H1 (cell line): ENCODE results near the gene OR1E1. TPM values are rescaled to one million over a fixed set of nuclear protein-coding genes. Genes with fewer than 3 reads are reported as not detected.

Experiments
- CTCF ChIA-PET: fragments of 300-600 bp; sonication (Branson Sonifier 250); formaldehyde crosslinking; loops from one replicate; lab custom pipeline; 2021; ENCODE audit not compliant: partially characterized antibody; lab: Charles Lee
- POLR2A ChIA-PET: fragments of 300-600 bp; sonication (Branson Sonifier 250); formaldehyde crosslinking; loops from one replicate; lab custom pipeline; 2021; ENCODE audit warnings: inconsistent platforms; ENCODE audit not compliant: partially characterized antibody; lab: Charles Lee
- DNase-seq, 2 experiments: peaks; one replicate each; pipeline versions ENCODE4 v3.0.0 to v3.0.0-alpha.2; 2010 to 2022; ENCODE audit warnings: low spot score in 2 of 2, low read depth in 1 of 2, mixed read lengths in 1 of 2
- FAIRE-seq: peaks from 2 replicates; lab custom pipeline; 2011; peaks lifted over from hg19 to GRCh38; lab: Jason Lieb, UNC
- H2AFZ ChIP-seq: 2 replicates; pipeline ENCODE4 v1.8.1; 2012; ENCODE audit warnings: low read length, inconsistent platforms
- H2AK5ac ChIP-seq: 2 replicates; pipeline ENCODE4 v1.6.1; 2013; ENCODE audit warnings: low read depth, low read length
- H2BK120ac ChIP-seq: replicated peaks from 2 replicates; pipeline ENCODE3; 2013; ENCODE audit warnings: low read depth, low read length, inconsistent platforms
- H2BK12ac ChIP-seq: 2 replicates; pipeline ENCODE4 v1.6.1; 2013; ENCODE audit warnings: low read depth, low read length
- H2BK15ac ChIP-seq: 2 replicates; pipeline ENCODE4 v1.6.1; 2013; ENCODE audit warnings: low read length
- H2BK20ac ChIP-seq: 2 replicates; pipeline ENCODE4 v1.6.1; 2013; ENCODE audit warnings: low read length
- H2BK5ac ChIP-seq: 2 replicates; pipeline ENCODE4 v1.6.1; 2013; ENCODE audit warnings: low read depth, low read length
- H3K14ac ChIP-seq: 2 replicates; pipeline ENCODE4 v1.6.1; 2013; ENCODE audit warnings: inconsistent platforms; ENCODE audit not compliant: insufficient read length
- H3K18ac ChIP-seq: 2 replicates; pipeline ENCODE4 v1.6.1; 2013; ENCODE audit warnings: low read length; ENCODE audit errors: extremely low read depth
- H3K23ac ChIP-seq: 2 replicates; pipeline ENCODE4 v1.6.1; 2013; ENCODE audit warnings: inconsistent platforms; ENCODE audit not compliant: insufficient read length
- H3K23me2 ChIP-seq: 2 replicates; pipeline ENCODE4 v1.6.1; 2013; ENCODE audit warnings: low read depth, low read length
- H3K27ac ChIP-seq: 2 replicates; pipeline ENCODE4 v1.6.1; 2011; ENCODE audit warnings: low read depth, low read length, inconsistent platforms
- H3K27me3 ChIP-seq, 4 experiments: replicated peaks in 1 of 4; 1 replicate in 1 of 4; 2 replicates in 3 of 4; pipeline versions ENCODE4 v1.6.1 to v1.8.1; 2011 to 2013; ENCODE audit warnings: low read length in 3 of 4, mild to moderate bottlenecking in 3 of 4, inconsistent platforms in 2 of 4, mixed read lengths in 2 of 4, moderate library complexity in 1 of 4; ENCODE audit not compliant: control insufficient read depth in 3 of 4, insufficient read depth in 3 of 4; ENCODE audit errors: extremely low read depth in 1 of 4
- H3K36me3 ChIP-seq, 4 experiments: 2 replicates each; pipeline versions ENCODE4 v1.6.1 to v1.8.1; 2011 to 2013; ENCODE audit warnings: mild to moderate bottlenecking in 4 of 4, low read length in 3 of 4, moderate library complexity in 2 of 4, control low read depth in 1 of 4, inconsistent platforms in 1 of 4; ENCODE audit not compliant: insufficient read depth in 4 of 4, control insufficient read depth in 2 of 4
- H3K4ac ChIP-seq: replicated peaks from 2 replicates; pipeline ENCODE3; 2013; ENCODE audit warnings: low read length, low read depth, mixed read lengths, inconsistent platforms; ENCODE audit not compliant: insufficient read length
- H3K4me1 ChIP-seq, 4 experiments: replicated peaks in 1 of 4; 1 replicate in 1 of 4; 2 replicates in 3 of 4; pipeline versions ENCODE4 v1.6.1 to v1.8.1; 2011 to 2013; ENCODE audit warnings: low read length in 3 of 4, inconsistent platforms in 2 of 4, mixed read lengths in 1 of 4; ENCODE audit not compliant: insufficient read depth in 4 of 4, control insufficient read depth in 3 of 4
- H3K4me2 ChIP-seq, 2 experiments: 2 replicates each; pipeline versions ENCODE4 v1.6.1 to v1.8.1; 2011 to 2013; ENCODE audit warnings: low read depth in 2 of 2, low read length in 2 of 2, control low read depth in 1 of 2, inconsistent platforms in 1 of 2, mild to moderate bottlenecking in 1 of 2; ENCODE audit not compliant: insufficient read depth in 1 of 2
- H3K4me3 ChIP-seq, 4 experiments: fragments of 200-600, 300-600 bp in 1 of 4; sonication (generic), shearing (Covaris generic), sonication (Bioruptor Twin) in 1 of 4; 2 replicates each; pipeline versions ENCODE4 v1.5.1 to v1.8.1; 2011 to 2016; ENCODE audit warnings: low read length in 4 of 4, low read depth in 3 of 4, control low read depth in 2 of 4, inconsistent platforms in 2 of 4, mild to moderate bottlenecking in 2 of 4, mixed read lengths in 1 of 4, moderate library complexity in 1 of 4; ENCODE audit not compliant: insufficient read depth in 2 of 4; ENCODE audit errors: extremely low read depth in 1 of 4
- H3K56ac ChIP-seq: replicated peaks from 2 replicates; pipeline ENCODE3; 2013; ENCODE audit warnings: low read depth, mild to moderate bottlenecking, mixed read lengths, low read length, inconsistent platforms; ENCODE audit not compliant: insufficient read length
- H3K79me1 ChIP-seq: 2 replicates; pipeline ENCODE4 v1.6.1; 2013; ENCODE audit warnings: low read depth, low read length, control low read depth
- H3K79me2 ChIP-seq, 2 experiments: 2 replicates each; pipeline versions ENCODE4 v1.6.1 to v1.8.1; 2012 to 2013; ENCODE audit warnings: low read length in 2 of 2, mild to moderate bottlenecking in 2 of 2, inconsistent platforms in 1 of 2; ENCODE audit not compliant: insufficient read depth in 2 of 2, control insufficient read depth in 1 of 2
- H3K9ac ChIP-seq, 4 experiments: replicated peaks in 1 of 4; 1 replicate in 1 of 4; 2 replicates in 3 of 4; pipeline versions ENCODE4 v1.6.1 to v1.8.1; 2011 to 2013; ENCODE audit warnings: low read depth in 3 of 4, low read length in 3 of 4, control low read depth in 2 of 4, mild to moderate bottlenecking in 2 of 4, moderate library complexity in 2 of 4, inconsistent platforms in 1 of 4; ENCODE audit errors: extremely low read depth in 1 of 4
- H3K9me3 ChIP-seq, 2 experiments: 2 replicates each; pipeline versions ENCODE4 v1.6.1 to v1.8.1; 2012 to 2013; ENCODE audit warnings: mild to moderate bottlenecking in 2 of 2, moderate library complexity in 2 of 2, control low read depth in 1 of 2, inconsistent platforms in 1 of 2, low read depth in 1 of 2, low read length in 1 of 2, mixed read lengths in 1 of 2; ENCODE audit not compliant: insufficient read depth in 2 of 2
- H4K20me1 ChIP-seq, 2 experiments: replicated peaks in 1 of 2; 2 replicates each; pipeline versions ENCODE3 to v1.8.1; 2011 to 2013; ENCODE audit warnings: inconsistent platforms in 2 of 2, low read length in 2 of 2, mild to moderate bottlenecking in 1 of 2; ENCODE audit not compliant: insufficient read depth in 2 of 2, control insufficient read depth in 1 of 2
- H4K5ac ChIP-seq: 2 replicates; pipeline ENCODE4 v1.6.1; 2013; ENCODE audit warnings: low read length, low read depth, mixed read lengths, inconsistent platforms; ENCODE audit not compliant: insufficient read length
- H4K8ac ChIP-seq: 2 replicates; pipeline ENCODE4 v1.8.0; 2013; ENCODE audit warnings: mild to moderate bottlenecking, moderate library complexity, low read length, inconsistent platforms; ENCODE audit not compliant: insufficient read depth; ENCODE audit errors: extremely low read depth
- H4K91ac ChIP-seq: replicated peaks from 2 replicates; pipeline ENCODE3; 2013; ENCODE audit warnings: low read length, mixed read lengths, inconsistent platforms; ENCODE audit not compliant: insufficient read length
- FOSL1 ChIP-seq: IDR thresholded peaks from 2 replicates; pipeline ENCODE4 v1.6.1; 2011; ENCODE audit warnings: mild to moderate bottlenecking, low read depth, low read length, moderate library complexity; ENCODE audit not compliant: insufficient read depth
- MAFK ChIP-seq: IDR thresholded peaks from 2 replicates; pipeline ENCODE4 v1.6.1; 2012; ENCODE audit warnings: low read depth, mild to moderate bottlenecking, improper control_type of control experiment, low read length
- WGBS, 2 experiments: shearing (Covaris generic) in 1 of 2; methylation state at CpG; one replicate each; pipeline versions ENCODE4 v1.1.6 to v1.1.7; 2013 to 2015; ENCODE audit warnings: low lambda C conversion rate in 2 of 2, mixed read lengths in 2 of 2, inconsistent platforms in 1 of 2, low coverage in 1 of 2, missing lambda C conversion rate in 1 of 2; ENCODE audit not compliant: insufficient replicate concordance in 2 of 2, insufficient coverage in 1 of 2, insufficient read length in 1 of 2; ENCODE audit errors: extremely low coverage in 1 of 2, missing lambda C conversion rate in 1 of 2; 5-methylcytosine and 5-hydroxymethylcytosine counted together
- polyA plus RNA-seq, 7 experiments: library from polyadenylated mRNA; depleted of rRNA in 3 of 7; stranded (reverse) in 5 of 7; unstranded in 2 of 7; fragments of >200 nt in 5 of 7; fragments of 200-250 nt in 2 of 7; gene quantifications; 1 replicate in 5 of 7; 2 replicates in 1 of 7; 4 replicates in 1 of 7; pipeline versions ENCODE4 v1.2.1 to v1.2.3, GENCODE V29; 2011 to 2013; ENCODE audit warnings: missing spikeins in 2 of 7, mixed read lengths in 2 of 7
- total RNA-seq: library from RNA; stranded (reverse); fragmentation: NEBNext Ultra II Directional; extraction: Animal tissue kit (Norgen Biotek cat#: 25700); gene quantifications from 2 replicates; pipeline ENCODE4 v1.2.1, GENCODE V29; 2021

OR1E1 gene
- total and polyA plus RNA-seq, 2 of the 8 experiments (the other 6 are each of a cell fraction or from before 2014, with no cell fraction given), result not detected

DNA sequence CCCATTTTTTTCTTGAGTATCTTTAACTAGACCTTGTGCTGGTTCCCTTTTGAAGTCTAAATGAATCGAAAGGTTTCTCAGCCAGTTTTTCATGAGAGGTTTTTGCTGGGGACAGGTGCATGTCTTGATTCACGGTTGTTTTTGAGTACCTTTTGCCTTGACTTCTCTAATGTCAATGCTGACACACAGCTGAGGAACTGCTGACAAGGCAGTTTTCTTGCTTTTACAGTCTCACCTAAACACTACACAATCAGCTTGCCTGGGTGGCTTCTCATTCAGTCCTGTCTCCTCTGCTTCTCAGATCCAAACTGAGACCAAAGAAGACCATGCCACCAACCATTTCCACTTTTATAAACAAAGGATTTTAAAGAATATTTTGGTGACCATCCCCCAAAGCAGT is 20.0 kb upstream of the OR1E1 start:
- Histone ChIP-seq H4K8ac (no peak overlapping the region), H3K9me3 (peaks cover 4 to 11% of the 10 kb centered on the region in 2 experiments; a peak in 2 of 4 replicates), H2AK5ac (no peak overlapping the region), H2BK5ac (no peak overlapping the region), H3K27ac (no peak overlapping the region), H3K4ac (no peak overlapping the region), H2BK120ac (no peak overlapping the region), H3K14ac (no peak overlapping the region), H3K23me2 (no peaks in the 10 kb centered on the region; the same call in 1 of the 2 replicates), H3K18ac (no peak overlapping the region), H3K56ac (no peak overlapping the region), H3K23ac (no peak overlapping the region), H3K4me2 (no peak overlapping the region), H3K4me1 (no peaks in the 10 kb centered on the region), H3K9ac (no peak overlapping the region), H2BK12ac (no peak overlapping the region), H4K5ac (no peak overlapping the region), H3K27me3 (no peaks in the 10 kb centered on the region), H2BK20ac (no peak overlapping the region), H3K4me3 (no peak overlapping the region), H4K91ac (no peak overlapping the region), H3K79me1 (no peaks in the 10 kb centered on the region), H3K36me3 (no peaks in the 10 kb centered on the region), H2BK15ac (no peak overlapping the region), H3K79me2 (no peaks in the 10 kb centered on the region), H4K20me1 (no peaks in the 10 kb centered on the region), H2AFZ (no peak overlapping the region)
- DNase-seq, result no peak
- ChIA-PET CTCF (no interaction called here), POLR2A (no interaction called here)
- FAIRE-seq, result no peak
- WGBS, 2 experiments, result 32% methylated on average over 2 of the region's 2 CpGs; no CpG with 5 or more reads in 1 of the 2 experiments
- no peak for TF ChIP-seq FOSL1
- TF ChIP-seq MAFK, result peak; percentile 90
